ENCODE measurements around the gene DNAJC1. TPM values are rescaled to one million over a fixed set of nuclear protein-coding genes. Genes with fewer than 3 reads are reported as not detected.

DNAJC1 gene
- total RNA-seq, 4 donors from 2014 or later = 22.8 to 101 (median 49.4) TPM

- no peak for DNase-seq (ENCODE audit: low spot score in 2 of 2)
- H3K4me3 ChIP-seq (ENCODE audit: low read depth, poor library complexity, severe bottlenecking) = no peak overlapping the region
- intact Hi-C loops (cut with DNase I; ENCODE audit: low total_unique reads) = no loop called here
- TF ChIP-seq CTCF (IDR thresholded peaks at IDR 0.05) (no peak), POLR2A (IDR thresholded peaks at IDR 0.05) (no peak)
- 73 to 81% methylated on average over 2 of the region's 2 CpGs for WGBS, 2 donors
These were observed 192.3 kb downstream of the DNAJC1 start for GRCh38 chr10:21811245-21811585.

- WGBS, 2 donors = 80 to 86% methylated on average over 7 of the region's 7 CpGs
- no peak for DNase-seq (ENCODE audit: low spot score in 2 of 2)
- intact Hi-C loops (cut with DNase I; ENCODE audit: low total_unique reads) = no loop called here
- no peak for TF ChIP-seq CTCF (IDR thresholded peaks at IDR 0.05)
- TF ChIP-seq POLR2A (IDR thresholded peaks at IDR 0.05) = no peak
- H3K4me3 ChIP-seq (ENCODE audit: low read depth, poor library complexity, severe bottlenecking) = no peak overlapping the region
These were observed 192.8 kb downstream of the DNAJC1 start for GRCh38 chr10:21810582-21811244.

GRCh38 chr10:21808550-21808949 is 195.0 kb downstream of the DNAJC1 start:
- no peak overlapping the region for H3K4me3 ChIP-seq (ENCODE audit: low read depth, poor library complexity, severe bottlenecking)
- intact Hi-C loops (cut with DNase I; ENCODE audit: low total_unique reads) = no loop called here
- TF ChIP-seq CTCF (IDR thresholded peaks at IDR 0.05) = no peak
- no peak for TF ChIP-seq POLR2A (IDR thresholded peaks at IDR 0.05)
- 77 to 82% methylated on average over 3 of the region's 3 CpGs for WGBS, 2 donors
- DNase-seq (ENCODE audit: low spot score in 2 of 2) = no peak

DNA sequence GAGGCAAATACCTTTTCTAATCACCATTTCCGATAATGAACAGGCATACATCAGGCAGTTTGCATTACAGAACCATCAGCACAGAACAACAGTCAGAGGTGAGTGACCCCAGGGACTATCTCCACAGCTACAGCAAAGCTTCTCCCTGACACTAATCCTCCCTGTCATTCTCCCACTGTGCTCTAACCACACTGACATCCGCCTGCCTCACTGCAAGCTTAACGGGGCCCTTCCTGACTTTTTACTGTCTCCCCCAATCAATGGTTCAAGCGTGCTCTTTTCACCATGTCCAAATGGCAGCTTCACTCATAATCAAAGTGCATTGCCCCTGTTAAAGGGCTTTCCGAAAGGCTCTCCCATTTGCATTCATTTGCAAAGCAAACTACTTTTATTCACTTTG is 196.3 kb downstream of the DNAJC1 start:
- intact Hi-C loops (cut with DNase I; ENCODE audit: low total_unique reads) = no loop called here
- TF ChIP-seq POLR2A (IDR thresholded peaks at IDR 0.05) (no peak), CTCF (IDR thresholded peaks at IDR 0.05) (no peak)
- 84 to 86% methylated on average over 5 of the region's 5 CpGs for WGBS, 2 donors
- H3K4me3 ChIP-seq (ENCODE audit: low read depth, poor library complexity, severe bottlenecking) = no peak overlapping the region
- no peak for DNase-seq (ENCODE audit: low spot score in 2 of 2)

DNA sequence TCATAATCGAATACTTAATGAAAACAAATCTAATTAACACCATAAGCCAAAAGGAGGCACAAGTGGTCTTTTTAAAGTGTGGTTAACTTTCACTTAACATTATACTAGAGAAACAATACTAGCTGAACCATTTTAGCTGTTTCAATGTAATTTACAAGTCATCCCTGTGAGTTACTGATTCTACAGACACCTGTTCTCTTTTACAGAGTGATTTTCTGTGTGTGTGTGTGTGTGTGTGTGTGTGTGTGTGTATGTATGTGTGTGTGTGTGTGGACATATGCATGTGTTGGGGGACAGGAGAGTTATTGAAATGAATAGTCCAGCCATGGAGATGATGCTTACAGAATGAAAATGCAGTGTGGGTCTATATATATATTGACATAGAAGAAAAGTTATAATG is 200.2 kb downstream of the DNAJC1 start:
- no peak overlapping the region for H3K4me3 ChIP-seq (ENCODE audit: low read depth, poor library complexity, severe bottlenecking)
- DNase-seq (ENCODE audit: low spot score in 2 of 2) = no peak
- TF ChIP-seq CTCF (IDR thresholded peaks at IDR 0.05) (no peak), POLR2A (IDR thresholded peaks at IDR 0.05) (no peak)
- intact Hi-C loops (cut with DNase I; ENCODE audit: low total_unique reads) = no loop called here
- 0% methylated on average over 1 of the region's 1 CpG for WGBS, 2 donors

- WGBS, 2 donors = 95 to 98% methylated on average over 5 of the region's 5 CpGs
- no peak for TF ChIP-seq POLR2A (IDR thresholded peaks at IDR 0.05)
- intact Hi-C loops (cut with DNase I; ENCODE audit: low total_unique reads) = no loop called here
- no peak overlapping the region for H3K4me3 ChIP-seq (ENCODE audit: low read depth, poor library complexity, severe bottlenecking)
- DNase-seq (ENCODE audit: low spot score in 2 of 2) = no peak
These were observed 201.9 kb downstream of the DNAJC1 start for GRCh38 chr10:21801609-21802008.

Measured in lower leg skin (tissue), 4 donors.